Measurements from ENCODE around the gene IQSEC1.

IQSEC1 gene

GRCh38 chr3:12852201-12852600, 221.0 kb downstream of the IQSEC1 start:
- Histone ChIP-seq H3K36me3 (ENCODE audit: low read length) (no peaks in the 10 kb centered on the region), H3F3A (ENCODE audit: insufficient read depth) (no peaks in the 10 kb centered on the region), H3K9ac (ENCODE audit: low read length) (no peak overlapping the region), H3K4me2 (ENCODE audit: low read depth, low read length, poor library complexity, severe bottlenecking) (no peak overlapping the region), H3K9me2 (replicated peaks; ENCODE audit: insufficient read depth, low read length) (no peaks in the 10 kb centered on the region), H3K27me3 (ENCODE audit: low read length) (no peaks in the 10 kb centered on the region), H2AFZ (ENCODE audit: low read depth, low read length, severe bottlenecking) (no peak overlapping the region), H3K9me3 (ENCODE audit: insufficient read depth, low read length) (no peaks in the 10 kb centered on the region), H3K79me2 (ENCODE audit: insufficient read depth, low read length) (no peaks in the 10 kb centered on the region), H4K20me1 (ENCODE audit: low read depth, low read length) (no peaks in the 10 kb centered on the region), H3K4me3 (ENCODE audit: insufficient read depth, low read length, poor library complexity, severe bottlenecking) (no peak overlapping the region), H3K27ac (ENCODE audit: low read depth, low read length) (no peak overlapping the region)
- TF ChIP-seq EZH2phosphoT487 (conservative IDR thresholded peaks at IDR 0.05; ENCODE audit: low read length) (no peak), CTCF (IDR thresholded peaks at IDR 0.05; ENCODE audit: insufficient read depth, low read length, poor library complexity, severe bottlenecking) (no peak)
